GM18867 (cell line): ENCODE measurements around the gene IGF1R.
"Not testable (repeated sequence)": the region's sequence is repeated elsewhere in the genome, so short reads cannot be mapped to it uniquely, and the experiment has no call there.

Experiments used
- ATAC-seq: cut with Tn5 transposase; IDR thresholded peaks from one replicate; pipeline ENCODE4 v1.9.1; 2021; ENCODE audit warnings: mild to moderate bottlenecking, moderate library complexity; ENCODE audit not compliant: unreplicated experiment

Gene IGF1R

DNA sequence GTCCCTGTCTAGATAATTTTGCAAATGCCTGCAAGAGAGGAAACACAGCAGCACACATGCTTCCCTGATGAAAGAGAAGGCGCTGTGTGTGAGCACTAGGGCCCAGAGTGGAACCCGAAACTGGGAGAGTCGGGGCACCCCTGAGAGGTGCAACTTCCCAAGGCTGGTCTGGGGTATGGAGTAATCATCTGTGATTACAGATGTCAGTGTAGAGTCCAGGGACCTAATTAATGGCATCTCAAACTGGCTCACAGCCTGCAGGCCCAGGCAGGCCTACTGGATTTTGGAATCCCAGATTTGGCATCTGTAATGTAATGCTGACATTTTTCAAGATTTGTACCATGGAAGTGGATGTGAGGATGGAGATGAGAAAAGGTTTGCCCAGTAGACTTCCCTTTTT, 329.8 kb downstream of the IGF1R start:
- ATAC-seq, result no peak

DNA sequence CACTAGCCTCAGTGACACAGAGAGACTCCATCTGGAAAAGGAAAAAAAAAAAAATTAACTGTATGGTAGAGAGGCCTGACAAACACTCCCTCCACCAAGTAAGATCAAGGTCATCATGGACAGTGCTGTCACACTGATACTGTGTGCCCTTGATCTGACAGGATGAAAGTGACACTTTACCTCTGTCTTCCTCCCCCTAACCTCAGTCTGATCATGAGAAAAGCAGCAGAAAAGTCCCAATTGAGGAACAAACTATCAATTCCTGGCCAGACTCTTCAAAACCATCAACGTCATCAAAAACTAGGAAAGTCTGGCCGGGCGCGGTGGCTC, 332.5 kb downstream of the IGF1R start:
- no peak for ATAC-seq

DNA sequence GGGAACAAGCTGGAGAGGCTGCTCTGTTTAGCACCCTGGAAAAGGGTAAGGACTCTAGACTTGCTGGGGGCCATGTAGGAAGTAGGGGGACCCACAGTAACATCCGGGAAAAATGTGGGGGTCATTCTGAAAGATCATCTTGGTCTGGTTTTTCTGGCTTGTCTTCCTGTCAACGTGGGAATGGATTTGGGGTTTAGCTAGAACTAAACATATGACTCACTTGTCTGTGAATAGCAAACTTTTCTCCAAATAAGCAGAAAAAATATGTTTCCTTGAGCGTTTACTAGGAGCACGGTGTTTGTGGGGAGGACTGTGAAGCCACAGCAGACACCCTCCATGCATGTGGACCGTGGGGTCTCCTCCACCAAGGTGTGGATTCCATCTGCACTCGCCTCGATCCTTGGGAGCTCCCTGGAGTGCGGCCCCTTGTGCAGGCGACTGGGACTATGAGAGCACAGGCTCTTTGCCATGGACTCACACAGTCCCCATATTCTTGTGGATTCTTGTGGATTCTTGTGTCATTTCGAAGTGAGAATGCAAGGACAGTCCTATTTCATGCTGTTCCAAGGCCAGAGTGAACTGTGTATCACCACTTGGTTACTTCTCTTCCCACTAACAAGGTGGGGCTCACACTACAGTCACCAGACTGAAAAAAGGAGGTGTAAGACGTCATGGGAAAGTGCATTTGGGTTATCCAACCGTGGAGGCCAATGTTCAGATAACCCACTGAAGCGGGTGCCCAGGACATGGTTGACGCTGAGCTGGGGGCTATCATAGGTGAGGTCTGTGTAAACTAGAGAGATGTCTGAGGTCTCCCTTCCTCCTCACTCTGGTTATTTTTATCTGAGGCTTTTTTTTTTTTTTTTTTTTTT, 333.7 kb downstream of the IGF1R start:
- ATAC-seq, result no peak

DNA sequence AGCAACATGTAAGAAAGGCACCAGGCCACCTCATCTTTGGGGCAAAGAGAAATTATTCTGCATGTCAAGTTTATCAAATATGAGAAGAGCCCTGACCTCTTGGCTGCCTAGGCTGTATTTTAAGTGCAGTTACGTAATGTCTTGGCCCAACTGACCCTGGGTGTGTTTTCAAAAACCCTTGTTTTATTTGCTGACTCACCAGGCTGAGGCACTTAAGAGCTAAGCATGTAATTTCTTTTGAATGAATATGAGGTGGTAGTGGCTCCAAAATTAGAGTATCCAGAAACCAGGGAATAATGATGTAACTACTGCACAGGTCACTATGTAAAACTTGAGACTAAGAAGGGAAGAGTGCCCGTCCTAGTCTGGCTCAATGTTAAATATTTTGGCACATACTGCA, 335.0 kb downstream of the IGF1R start:
- no peak for ATAC-seq

DNA sequence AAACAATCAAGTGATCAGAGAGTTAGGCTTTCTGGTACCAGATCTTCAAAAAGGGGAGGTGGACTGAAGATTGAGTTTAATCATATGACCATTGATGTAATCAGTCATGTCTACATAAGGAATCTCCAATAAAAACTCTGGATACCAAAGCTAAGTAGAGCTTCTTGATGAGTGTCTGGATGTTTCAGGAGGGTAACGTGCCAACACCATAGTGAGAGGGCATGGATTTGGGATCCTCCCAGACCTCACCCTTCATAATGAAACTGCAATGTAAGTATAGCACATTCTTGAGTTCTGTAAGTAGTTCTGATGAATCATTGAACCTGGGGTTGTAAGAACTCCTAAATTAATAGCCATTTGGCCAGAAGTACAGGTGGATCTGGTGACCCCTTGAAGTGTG, 337.9 kb downstream of the IGF1R start:
- ATAC-seq, result no peak

DNA sequence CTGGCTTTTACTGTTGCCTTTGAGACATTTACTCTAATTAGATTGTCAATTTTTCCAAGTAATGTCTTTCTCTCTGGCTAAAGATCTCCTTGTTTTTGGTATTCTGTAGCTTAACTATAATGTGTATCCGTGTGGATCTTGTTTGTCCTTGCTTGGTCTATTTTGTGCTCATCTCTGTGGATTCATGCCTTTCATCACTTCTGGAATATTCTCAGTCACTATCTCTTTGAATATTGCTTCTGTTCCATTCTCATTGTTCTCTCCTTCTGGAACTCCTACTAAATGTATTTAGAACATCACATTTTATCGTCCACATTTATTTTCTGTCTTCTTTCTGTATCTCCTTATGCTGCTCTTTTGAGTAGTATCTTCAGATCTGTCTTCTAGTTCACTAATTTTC, 346.6 kb downstream of the IGF1R start:
- no peak for ATAC-seq

DNA sequence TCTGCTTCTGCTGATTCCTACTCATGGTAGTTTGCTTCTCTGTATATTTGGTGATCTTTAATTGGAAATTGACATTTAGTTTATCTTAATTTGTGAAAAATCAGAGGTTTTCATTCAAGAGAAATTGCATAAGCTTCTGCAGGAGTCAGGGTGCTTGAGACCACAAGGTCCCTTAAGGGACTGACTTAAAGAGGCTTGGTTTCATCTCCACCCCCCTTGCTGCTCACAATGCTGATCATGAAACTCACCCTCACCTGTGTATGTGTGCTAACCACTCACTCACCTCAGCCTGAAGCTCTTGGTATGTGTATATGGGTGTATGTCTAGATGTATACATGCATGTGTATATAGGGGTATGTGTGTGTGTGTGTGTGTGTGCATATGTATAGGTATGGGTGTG, 347.8 kb downstream of the IGF1R start:
- ATAC-seq, result no peak

DNA sequence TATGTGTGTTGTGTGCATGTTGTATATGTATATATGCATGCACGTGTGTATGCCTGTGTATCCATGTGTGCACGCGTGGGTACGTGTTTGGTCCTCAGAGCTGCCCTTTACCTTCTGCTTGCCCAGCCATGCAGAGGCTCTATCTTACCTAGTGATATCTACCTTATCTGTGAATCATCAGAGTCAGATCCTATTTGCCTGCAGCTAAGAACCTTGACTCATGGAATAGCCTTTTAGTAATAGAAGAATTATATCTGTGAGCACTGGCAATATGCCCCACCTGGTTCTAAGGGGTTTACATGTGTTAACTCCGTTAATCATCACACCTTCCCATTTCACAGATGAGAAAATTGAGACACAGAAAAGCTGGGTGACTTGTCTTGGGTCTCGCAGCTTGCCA, 348.3 kb downstream of the IGF1R start:
- ATAC-seq, result no peak

DNA sequence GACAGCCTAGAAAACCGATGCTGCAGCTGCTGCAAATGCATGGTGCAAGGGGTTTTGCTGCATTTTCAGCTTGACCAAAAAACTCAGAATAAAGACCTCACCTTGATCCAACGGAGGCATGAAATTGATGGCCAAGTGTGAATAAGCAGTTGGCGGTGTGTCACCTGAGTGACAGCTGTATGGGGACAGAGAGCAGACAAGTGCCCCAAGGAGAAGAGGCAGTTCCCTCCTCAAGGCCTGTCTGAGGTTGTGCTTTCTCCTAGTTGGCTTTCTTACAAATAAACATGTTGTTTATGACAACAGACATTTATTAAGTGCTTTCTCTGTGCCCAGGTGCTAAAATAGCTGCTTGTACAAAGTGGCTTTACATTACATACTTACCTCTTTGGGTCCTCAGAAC, 349.0 kb downstream of the IGF1R start:
- no peak for ATAC-seq

DNA sequence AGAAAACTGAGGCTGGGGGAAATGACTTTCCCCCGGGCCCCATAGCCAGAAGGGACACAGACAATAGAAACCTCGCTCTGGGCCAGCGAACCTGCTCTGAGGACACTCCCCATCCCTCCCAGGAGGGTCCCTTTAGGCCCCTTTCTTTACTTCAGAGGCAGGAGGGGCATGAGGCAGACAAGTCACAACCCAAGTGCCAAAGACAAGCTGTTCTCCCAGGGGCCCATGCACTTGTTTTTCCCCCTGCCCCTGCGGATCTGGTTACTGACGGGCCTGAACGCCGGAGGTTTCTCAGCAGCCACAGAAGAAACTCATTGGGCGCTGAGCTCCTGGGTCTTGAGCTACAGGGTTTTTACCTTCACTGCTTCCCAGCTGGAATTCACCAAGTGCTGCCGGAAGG, 349.4 kb downstream of the IGF1R start:
- ATAC-seq, result no peak

DNA sequence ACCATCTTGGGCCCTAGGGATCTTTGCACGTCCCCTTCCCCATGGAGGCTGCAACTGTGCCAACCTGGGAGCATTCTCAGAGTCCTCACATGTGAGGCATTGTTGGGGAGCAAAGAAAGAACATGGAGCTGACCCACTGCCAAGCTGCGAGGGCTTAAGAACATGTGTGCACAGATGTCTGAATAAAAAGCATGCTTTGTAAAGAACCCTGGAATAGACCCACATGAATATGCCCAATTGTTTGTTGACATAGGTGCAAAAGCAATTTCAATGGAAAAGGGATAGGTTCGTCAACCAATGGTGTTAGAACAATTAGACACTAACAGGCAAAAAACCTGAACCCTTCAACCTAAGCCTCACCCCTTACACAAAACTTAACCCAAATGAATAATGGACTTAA, 349.9 kb downstream of the IGF1R start:
- ATAC-seq, result no peak

DNA sequence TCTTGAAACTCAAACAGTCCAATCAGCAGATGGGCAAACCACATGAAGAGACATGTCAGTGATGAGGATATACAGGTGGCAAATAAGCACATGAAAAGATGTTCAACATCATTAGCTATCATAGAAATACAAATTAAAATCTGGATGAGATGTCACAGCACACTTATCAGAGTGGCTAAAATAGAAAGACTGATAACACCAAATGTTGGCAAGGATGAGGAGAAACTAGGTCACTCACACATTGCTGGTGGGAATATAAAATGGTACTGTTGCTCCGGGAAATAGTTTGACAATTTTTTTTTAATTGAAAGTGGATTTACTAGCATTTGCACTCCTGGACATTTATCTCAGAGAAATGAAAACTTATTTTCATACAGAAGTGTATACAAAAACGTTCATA, 350.9 kb downstream of the IGF1R start:
- ATAC-seq, result no peak

DNA sequence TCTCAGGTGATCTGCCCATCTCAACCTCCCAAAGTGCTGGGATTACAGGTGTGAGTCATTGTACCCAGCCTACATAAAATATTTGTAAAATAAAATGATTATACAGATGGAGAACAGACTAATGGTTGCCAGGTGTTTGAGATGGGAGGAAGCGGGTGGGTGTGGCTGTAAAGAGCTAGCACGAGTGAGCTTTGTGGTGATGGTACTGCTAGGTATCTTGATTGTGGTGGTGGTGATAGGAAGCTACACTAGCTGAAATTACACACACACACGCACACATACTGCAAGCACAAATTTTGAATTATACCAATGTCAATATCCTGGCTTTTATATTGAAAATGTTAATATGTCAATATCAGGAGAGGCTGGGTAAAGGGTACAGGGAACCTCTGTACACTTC, 353.9 kb downstream of the IGF1R start:
- ATAC-seq, result no peak

DNA sequence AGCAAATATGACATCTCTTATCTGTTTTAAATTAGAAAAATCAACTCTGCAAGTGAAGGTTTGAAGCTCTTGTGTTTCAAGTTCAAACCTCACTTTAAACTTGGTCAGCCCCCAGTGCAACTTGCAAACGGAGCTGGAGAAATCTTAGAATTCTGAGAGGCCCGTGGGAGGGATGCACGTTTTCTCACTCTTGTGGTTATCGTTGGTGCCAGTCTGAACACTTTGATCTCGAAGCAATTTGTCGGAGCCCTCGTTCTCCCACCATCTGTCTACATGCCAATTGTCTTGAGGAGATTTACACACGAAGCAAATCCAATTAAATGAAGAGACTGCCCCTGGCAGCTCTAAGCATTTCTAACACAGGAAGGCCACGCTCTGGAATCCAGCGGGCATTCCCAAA, 355.0 kb downstream of the IGF1R start:
- not testable (repeated sequence) for ATAC-seq

DNA sequence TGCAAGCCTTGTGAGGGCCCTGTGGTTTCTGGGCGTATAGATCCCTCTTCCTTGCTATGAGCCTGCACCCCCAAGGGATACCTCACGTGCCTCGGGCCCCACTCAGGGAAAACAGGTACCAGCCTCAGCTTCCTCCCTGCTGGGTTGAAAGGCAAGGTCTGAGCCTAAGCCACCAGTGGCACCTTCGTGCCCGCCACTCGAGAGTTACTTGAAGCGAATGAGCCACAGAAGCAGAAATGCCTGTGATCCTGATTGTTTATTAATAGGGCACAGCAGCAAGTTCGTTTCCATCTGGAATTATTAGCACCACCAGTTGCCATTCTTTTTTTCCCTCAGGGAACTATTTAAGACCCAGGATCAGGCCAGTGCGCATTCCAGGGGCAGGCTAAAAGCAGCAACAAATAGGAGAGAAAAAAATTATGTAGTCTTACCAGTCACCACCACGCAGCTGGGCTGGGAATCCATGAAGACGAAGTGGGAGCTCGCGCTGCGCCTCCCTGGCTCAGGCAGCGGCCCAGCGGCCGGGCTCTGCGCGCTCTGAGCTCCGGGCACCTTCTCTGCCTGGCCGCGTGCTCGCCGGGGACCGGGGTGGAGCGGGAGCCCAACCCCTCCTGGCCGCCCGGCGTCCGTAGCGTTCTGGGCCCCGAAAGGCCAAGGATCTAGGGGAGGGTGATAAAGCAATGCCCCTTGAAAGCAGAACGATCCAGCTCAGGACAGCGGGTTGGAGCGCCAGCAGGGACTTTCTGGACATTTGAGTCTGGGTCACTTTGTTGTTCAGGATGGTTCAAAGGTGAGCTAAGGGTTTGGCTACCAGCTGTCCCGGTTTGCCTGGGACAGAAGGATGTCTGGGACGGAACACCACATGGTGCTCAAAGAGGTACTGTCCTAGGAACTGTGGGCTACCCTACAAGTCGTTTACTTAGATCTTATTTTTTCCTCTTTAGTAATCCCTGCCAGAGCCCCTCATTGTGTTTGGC, 356.9 kb downstream of the IGF1R start:
- ATAC-seq, result not testable (repeated sequence)

DNA sequence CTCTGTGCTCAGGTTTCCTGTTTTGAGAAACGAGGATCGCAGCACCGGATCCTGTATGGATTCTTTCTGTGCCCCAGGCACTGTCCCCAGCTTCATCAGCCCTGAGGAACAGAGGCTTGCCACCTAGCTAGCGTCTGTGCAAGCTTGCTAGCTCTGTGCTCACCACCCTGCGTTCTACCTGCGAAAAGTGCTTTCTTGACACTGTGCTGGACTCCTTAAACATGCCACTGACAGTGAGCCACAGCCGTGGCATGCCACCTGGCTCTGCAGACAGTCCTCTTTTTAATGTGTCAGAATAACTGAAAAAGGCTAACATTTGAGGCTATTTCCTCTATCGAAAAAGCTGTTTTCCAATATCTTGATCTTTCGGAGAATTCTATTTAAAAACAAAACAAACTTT, 357.8 kb downstream of the IGF1R start:
- ATAC-seq, result no peak

DNA sequence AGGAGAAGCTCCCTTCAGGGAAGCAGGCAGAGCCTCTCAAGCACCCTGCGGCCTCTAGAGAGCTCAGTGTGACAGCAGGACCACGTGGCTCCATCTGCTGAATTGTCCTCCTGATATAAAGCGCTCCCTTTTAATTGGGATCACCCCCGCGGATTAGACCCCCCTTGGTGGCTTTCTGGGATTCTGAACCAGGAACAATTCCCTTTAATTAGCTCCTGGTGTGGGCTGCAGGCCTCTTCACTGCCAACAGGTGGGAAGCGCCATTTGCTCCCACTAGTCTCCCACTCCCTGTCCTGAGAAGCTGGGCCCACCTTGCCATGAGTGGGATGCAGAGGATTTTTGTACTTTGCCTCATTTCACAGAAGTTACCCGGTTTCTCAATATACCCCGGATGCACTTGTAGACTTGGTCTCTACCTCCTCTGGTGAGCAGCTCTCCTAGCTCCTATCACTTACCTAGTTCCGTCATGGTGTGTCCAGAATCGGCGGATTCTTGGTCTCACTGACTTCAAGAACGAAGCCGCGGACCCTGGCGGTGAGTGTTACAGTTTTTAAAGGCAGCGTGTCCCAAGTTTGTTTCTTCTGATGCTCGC, 358.7 kb downstream of the IGF1R start:
- no peak for ATAC-seq

DNA sequence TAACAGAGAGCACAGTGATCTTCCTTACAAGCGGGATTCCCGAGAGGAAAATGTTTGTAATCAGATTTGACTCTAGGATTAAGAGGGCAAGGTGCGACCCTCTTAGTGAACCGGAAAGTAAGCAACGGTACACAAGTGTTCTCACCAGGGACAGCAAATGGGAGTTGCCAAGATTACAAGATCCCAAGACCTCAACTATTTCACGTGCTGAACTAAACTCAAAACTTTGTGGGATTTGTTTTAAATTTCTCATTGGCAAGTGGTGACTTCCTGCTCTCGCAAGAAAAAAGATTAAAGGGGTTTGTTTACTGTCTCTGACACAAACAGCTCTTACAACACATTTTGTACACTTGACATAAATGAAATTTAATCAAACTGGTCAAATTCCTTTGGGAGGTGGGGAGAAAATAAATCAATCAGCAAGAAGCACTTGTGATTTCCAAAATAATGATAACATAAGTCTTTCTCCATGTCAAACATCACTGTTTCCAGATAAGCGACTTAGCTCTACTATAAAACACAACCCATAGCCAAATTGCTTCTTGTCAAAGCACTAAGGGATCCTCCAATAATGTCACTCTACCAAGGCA, 361.5 kb downstream of the IGF1R start:
- no peak for ATAC-seq

DNA sequence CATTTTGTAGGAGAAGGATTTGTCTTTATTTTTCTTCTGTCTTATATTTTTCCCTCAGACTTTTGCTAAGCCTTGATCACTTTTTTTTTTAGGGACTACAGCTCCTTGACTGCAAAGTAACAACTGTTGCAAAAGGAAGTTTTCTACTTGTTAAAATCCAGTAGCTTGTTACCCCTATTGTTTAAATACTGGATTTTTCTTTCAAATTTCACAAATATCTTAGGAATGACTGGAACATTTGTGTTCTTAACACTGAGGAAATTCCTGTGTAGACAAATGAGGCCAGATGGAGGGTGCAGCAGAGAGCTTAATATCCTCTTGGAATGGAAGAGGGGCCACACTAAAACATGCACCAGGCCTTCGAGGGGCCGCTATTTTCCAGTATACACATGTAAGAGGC, 362.4 kb downstream of the IGF1R start:
- ATAC-seq, result no peak
